ENCODE data around the gene ZKSCAN3. TPM values are rescaled to one million over a fixed set of nuclear protein-coding genes. Genes with fewer than 3 reads are reported as not detected.

Gene ZKSCAN3
- total and polyA plus RNA-seq, 2 experiments from 2014 or later, result 3.0 to 7.6 TPM

- TF ChIP-seq ZNF462 (CRISPR knock-in tag; IDR thresholded peaks at IDR 0.05) (no peak), NANOG (IDR thresholded peaks at IDR 0.05; ENCODE audit: borderline replicate concordance) (no peak)
Measured at GRCh38 chr6:28326371-28326948, 23.3 kb upstream of the ZKSCAN3 start (continued).

DNA sequence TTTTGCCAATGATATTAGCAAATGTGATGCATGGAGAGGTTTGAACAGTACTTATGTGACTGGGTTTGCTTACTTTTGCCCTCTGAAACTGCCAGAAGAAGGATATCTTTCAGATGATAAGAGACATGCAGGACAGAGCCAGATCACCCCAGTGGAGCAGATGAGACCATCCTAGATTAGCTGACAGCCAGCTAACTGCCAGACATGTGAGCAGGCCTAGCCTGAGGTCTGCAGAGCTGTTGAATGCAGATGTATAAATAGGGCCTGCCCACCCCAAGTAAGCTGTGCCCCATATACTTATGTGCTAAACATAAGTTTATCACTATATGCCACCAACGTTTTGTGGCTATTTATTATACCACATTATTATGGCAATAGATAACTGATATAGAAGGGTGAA, 19.7 kb upstream of the ZKSCAN3 start:
- Histone ChIP-seq H3K9me2 (ENCODE audit: insufficient read depth) (no peaks in the 10 kb centered on the region), H3K27me3 (ENCODE audit: insufficient read depth) (no peaks in the 10 kb centered on the region), H3K4me1 (ENCODE audit: insufficient read depth) (no peaks in the 10 kb centered on the region), H3K4me3 (no peak overlapping the region), H3K27ac (ENCODE audit: low read depth) (no peak overlapping the region), H2AFZ (no peak overlapping the region), H3K79me2 (replicated peaks; ENCODE audit: insufficient read depth) (0 out of 2 replicates have a peak, but pooled peaks cover 4% of the 10 kb centered on the region), H3K4me2 (no peak overlapping the region), H3K36me3 (ENCODE audit: insufficient read depth) (peaks cover 24% of the 10 kb centered on the region), H4K20me1 (replicated peaks; ENCODE audit: insufficient read depth) (no peaks in the 10 kb centered on the region), H3F3A (replicated peaks; ENCODE audit: low read depth) (no peaks in the 10 kb centered on the region)
- no peak for DNase-seq (ENCODE audit: low spot score)
- Mint-ChIP-seq H3K27ac (no peak overlapping the region), H3K9me3 (peaks cover 42% of the 10 kb centered on the region), H3K4me3 (no peak overlapping the region), H3K27me3 (ENCODE audit: insufficient read depth, low read depth, poor library complexity) (peaks cover 4% of the 10 kb centered on the region), H3K4me1 (peaks cover 9% of the 10 kb centered on the region), H3K36me3 (ENCODE audit: low read depth) (peaks cover 46% of the 10 kb centered on the region)
- no peak for ATAC-seq
- no peak for TF ChIP-seq CTCF (conservative IDR thresholded peaks at IDR 0.05; ENCODE audit: low read depth in 2 of 2)
- TF ChIP-seq ZNF114 (CRISPR knock-in tag; IDR thresholded peaks at IDR 0.05), result no peak
- no peak for TF ChIP-seq JUNB (IDR thresholded peaks at IDR 0.05; ENCODE audit: unreplicated experiment)
- no peak for TF ChIP-seq NANOG (IDR thresholded peaks at IDR 0.05; ENCODE audit: borderline replicate concordance)
- TF ChIP-seq EZH2 (IDR thresholded peaks at IDR 0.05; ENCODE audit: low read depth, unreplicated experiment), result no peak
- no peak for TF ChIP-seq CREB1 (CRISPR knock-in tag; IDR thresholded peaks at IDR 0.05; ENCODE audit: low read depth)
- no peak for TF ChIP-seq STAT1 (IDR thresholded peaks at IDR 0.05; ENCODE audit: unreplicated experiment)
- TF ChIP-seq POLR2AphosphoS5 (IDR thresholded peaks at IDR 0.05; ENCODE audit: low read depth), result no peak
- no peak for TF ChIP-seq ZNF331 (CRISPR knock-in tag; IDR thresholded peaks at IDR 0.05; ENCODE audit: low read depth)
- no peak for TF ChIP-seq REST (IDR thresholded peaks at IDR 0.05; ENCODE audit: unreplicated experiment)
- TF ChIP-seq EZH2phosphoT487 (IDR thresholded peaks at IDR 0.05; ENCODE audit: unreplicated experiment), result no peak
- no peak for TF ChIP-seq ETS1 (IDR thresholded peaks at IDR 0.05)
